NB4 (cell line): ENCODE results near the gene RPL37A.

Source experiments
- MYC ChIP-seq: IDR thresholded peaks from 2 replicates; pipeline ENCODE4 v1.6.1; 2011; ENCODE audit warnings: low read depth, low read length
- POLR2A ChIP-seq: IDR thresholded peaks from 2 replicates; pipeline ENCODE4 v1.6.1; 2011; ENCODE audit warnings: mild to moderate bottlenecking; ENCODE audit not compliant: insufficient read length; ENCODE audit errors: extremely low read depth
- TF ChIP-seq, protein P1 (sequence below): IDR thresholded peaks from one replicate; pipeline ENCODE4 v1.5.1; 2012; ENCODE audit warnings: low read depth, low read length

DNA sequence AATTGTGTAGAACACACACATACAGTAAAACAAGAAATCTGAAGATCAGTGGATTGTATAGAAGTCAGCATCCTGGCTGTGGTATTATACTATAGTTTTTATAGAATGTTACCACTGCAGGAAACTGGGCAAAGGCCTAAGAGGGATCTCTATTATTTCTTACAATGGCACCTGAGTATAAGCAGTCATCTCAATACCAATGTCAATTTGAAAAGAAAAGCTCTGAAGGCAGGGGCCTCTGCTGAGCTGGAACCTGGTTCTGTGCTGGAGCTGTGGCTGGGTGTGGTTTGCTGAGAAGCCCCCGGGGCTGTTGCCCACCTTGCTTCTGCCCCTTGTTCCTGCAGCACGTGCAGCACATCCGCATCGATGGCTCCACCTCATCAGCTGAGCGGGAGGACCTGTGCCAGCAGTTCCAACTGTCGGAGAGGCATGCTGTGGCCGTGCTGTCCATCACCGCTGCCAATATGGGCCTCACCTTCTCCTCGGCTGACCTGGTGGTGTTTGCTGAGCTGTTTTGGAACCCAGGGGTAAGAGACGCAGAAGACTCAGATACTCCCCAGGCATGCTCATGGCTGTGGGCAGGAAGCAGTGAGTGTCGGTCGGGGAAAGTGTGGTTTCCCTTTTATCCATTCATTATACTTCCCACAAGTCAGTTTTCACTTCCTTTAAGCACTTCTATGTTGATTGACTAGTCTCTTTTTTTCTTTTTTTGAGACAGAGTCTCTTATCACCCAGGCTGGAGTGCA lies 23.5 kb upstream of the RPL37A start:
- TF ChIP-seq, protein P1, sequence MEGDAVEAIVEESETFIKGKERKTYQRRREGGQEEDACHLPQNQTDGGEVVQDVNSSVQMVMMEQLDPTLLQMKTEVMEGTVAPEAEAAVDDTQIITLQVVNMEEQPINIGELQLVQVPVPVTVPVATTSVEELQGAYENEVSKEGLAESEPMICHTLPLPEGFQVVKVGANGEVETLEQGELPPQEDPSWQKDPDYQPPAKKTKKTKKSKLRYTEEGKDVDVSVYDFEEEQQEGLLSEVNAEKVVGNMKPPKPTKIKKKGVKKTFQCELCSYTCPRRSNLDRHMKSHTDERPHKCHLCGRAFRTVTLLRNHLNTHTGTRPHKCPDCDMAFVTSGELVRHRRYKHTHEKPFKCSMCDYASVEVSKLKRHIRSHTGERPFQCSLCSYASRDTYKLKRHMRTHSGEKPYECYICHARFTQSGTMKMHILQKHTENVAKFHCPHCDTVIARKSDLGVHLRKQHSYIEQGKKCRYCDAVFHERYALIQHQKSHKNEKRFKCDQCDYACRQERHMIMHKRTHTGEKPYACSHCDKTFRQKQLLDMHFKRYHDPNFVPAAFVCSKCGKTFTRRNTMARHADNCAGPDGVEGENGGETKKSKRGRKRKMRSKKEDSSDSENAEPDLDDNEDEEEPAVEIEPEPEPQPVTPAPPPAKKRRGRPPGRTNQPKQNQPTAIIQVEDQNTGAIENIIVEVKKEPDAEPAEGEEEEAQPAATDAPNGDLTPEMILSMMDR, result no peak
- TF ChIP-seq POLR2A (no peak), MYC (no peak)
